HepG2 (cell line): ENCODE results near the gene SLC4A11. TPM values are rescaled to one million over a fixed set of nuclear protein-coding genes. Genes with fewer than 3 reads are reported as not detected.
A peak's percentile ranks its signal among the peaks of the same experiment; 100 is the strongest.

Source experiments
- ATAC-seq: fragments of 200-7000 bp; cut with Tn5 transposase; 3 replicates; pipeline ENCODE4 v1.9.1; 2020; ENCODE audit warnings: mild to moderate bottlenecking, moderate library complexity
- BruUV-seq: library from RNA; stranded (reverse); fragments of 400-500 nt; replicated peaks from 2 replicates; lab custom pipeline; 2021; lab: Mats Ljungman, UMichigan
- CTCF ChIA-PET: fragments of 300-600 bp; formaldehyde crosslinking; extraction: SDS; loops from one replicate; lab custom pipeline; 2021; ENCODE audit warnings: low total read pairs, inconsistent platforms, low intra/inter-chr PET ratio; lab: Yijun Ruan, JAX
- POLR2A ChIA-PET: fragments of 350-600 bp; sonication (Branson Sonifier 250); formaldehyde crosslinking; loops from one replicate; lab custom pipeline; 2020; ENCODE audit warnings: antibody characterized with exemption, inconsistent platforms; lab: Yijun Ruan, JAX
- DNase-seq: peaks from one replicate; pipeline ENCODE4 v3.0.0-alpha.2; 2015; ENCODE audit warnings: low spot score
- FAIRE-seq: peaks from 3 replicates; lab custom pipeline; 2011; peaks lifted over from hg19 to GRCh38; lab: Jason Lieb, UNC
- H2AFZ ChIP-seq: one replicate; pipeline ENCODE4 v1.6.1; 2011; ENCODE audit warnings: low read length, inconsistent platforms
- H3K27ac ChIP-seq: fragments of 300-600 bp; 3 replicates; pipeline ENCODE4 v1.8.0; 2011; ENCODE audit warnings: mixed run types, mild to moderate bottlenecking, mixed read lengths, low read length, inconsistent platforms; ENCODE audit not compliant: insufficient read depth; ENCODE audit errors: extremely low read length
- H3K27me3 ChIP-seq, 2 experiments: fragments of 200-600 bp in 1 of 2; 2 replicates in 1 of 2; 3 replicates in 1 of 2; pipeline versions ENCODE4 v1.6.0 to v1.8.0; 2011; ENCODE audit warnings: low read length in 2 of 2, mild to moderate bottlenecking in 2 of 2, moderate library complexity in 2 of 2, inconsistent platforms in 1 of 2; ENCODE audit not compliant: insufficient read depth in 2 of 2, control insufficient read depth in 1 of 2
- H3K36me3 ChIP-seq, 2 experiments: fragments of 200-600 bp in 1 of 2; replicated peaks in 1 of 2; 2 replicates in 1 of 2; 3 replicates in 1 of 2; pipeline versions ENCODE4 v1.5.1 to v1.8.0; 2011; ENCODE audit warnings: low read length in 2 of 2, inconsistent platforms in 1 of 2; ENCODE audit not compliant: insufficient read depth in 2 of 2, control insufficient read depth in 1 of 2
- H3K4me1 ChIP-seq: 2 replicates; pipeline ENCODE4 v1.5.1; 2012; ENCODE audit warnings: low read length, inconsistent platforms; ENCODE audit not compliant: insufficient read depth
- H3K4me2 ChIP-seq: 2 replicates; pipeline ENCODE4 v1.6.0; 2011; ENCODE audit warnings: low read depth, low read length, inconsistent platforms
- H3K4me3 ChIP-seq, 3 experiments: fragments of 200-600 bp in 1 of 3; sonication (generic), shearing (Covaris generic) in 1 of 3; replicated peaks in 1 of 3; 2 replicates each; pipeline ENCODE4 v1.5.1; 2011 to 2016; ENCODE audit warnings: low read length in 3 of 3, inconsistent platforms in 2 of 3, low read depth in 2 of 3, mild to moderate bottlenecking in 2 of 3, control low read depth in 1 of 3, mixed read lengths in 1 of 3; ENCODE audit not compliant: insufficient read depth in 1 of 3
- H3K79me2 ChIP-seq: one replicate; pipeline ENCODE4 v1.6.1; 2011; ENCODE audit warnings: low read length, inconsistent platforms; ENCODE audit not compliant: insufficient read depth
- H3K9ac ChIP-seq: 2 replicates; pipeline ENCODE4 v1.6.0; 2011; ENCODE audit warnings: mild to moderate bottlenecking, low read depth, low read length, inconsistent platforms; ENCODE audit not compliant: insufficient read depth
- H3K9me3 ChIP-seq: 2 replicates; pipeline ENCODE4 v1.5.1; 2012; ENCODE audit warnings: mild to moderate bottlenecking, low read length
- H4K20me1 ChIP-seq: 2 replicates; pipeline ENCODE4 v1.6.0; 2011; ENCODE audit warnings: inconsistent platforms, mild to moderate bottlenecking, low read length, moderate library complexity; ENCODE audit not compliant: insufficient read depth
- CAMTA2 ChIP-seq: sonication (generic); formaldehyde crosslinking; IDR thresholded peaks from 2 replicates; pipeline ENCODE4 v1.4.0; 2020; ENCODE audit warnings: mild to moderate bottlenecking, missing genetic modification reagents, borderline replicate concordance
- CC2D1A ChIP-seq: sonication (generic); formaldehyde crosslinking; IDR thresholded peaks from 2 replicates; pipeline ENCODE4 v1.8.1; 2023; ENCODE audit warnings: mild to moderate bottlenecking, missing genetic modification reagents
- FOSL1 ChIP-seq: sonication (generic); formaldehyde crosslinking; IDR thresholded peaks from 2 replicates; pipeline ENCODE4 v1.9.0; 2021; ENCODE audit warnings: missing genetic modification reagents, borderline replicate concordance
- FOSL2 ChIP-seq: sonication (generic); formaldehyde crosslinking; IDR thresholded peaks from 2 replicates; pipeline ENCODE4 v1.4.0; 2020; ENCODE audit warnings: missing genetic modification reagents
- NRL ChIP-seq: sonication (generic); formaldehyde crosslinking; IDR thresholded peaks from 2 replicates; pipeline ENCODE4 v1.5.0; 2020; ENCODE audit warnings: missing genetic modification reagents, mild to moderate bottlenecking, moderate library complexity, borderline replicate concordance
- PHF20 ChIP-seq: sonication (generic); formaldehyde crosslinking; IDR thresholded peaks from 2 replicates; pipeline ENCODE4 v1.5.0; 2020; ENCODE audit warnings: mild to moderate bottlenecking, missing genetic modification reagents
- SKI ChIP-seq: fragments of 450-650 bp; IDR thresholded peaks from one replicate; pipeline ENCODE4 v1.6.1; 2018; ENCODE audit warnings: mild to moderate bottlenecking; ENCODE audit not compliant: partially characterized antibody
- ZFP36 ChIP-seq: fragments of 150-350 bp; IDR thresholded peaks from 2 replicates; pipeline ENCODE4 v1.6.1; 2018; ENCODE audit warnings: borderline replicate concordance, low read length, low read depth; ENCODE audit not compliant: partially characterized antibody
- ZMYM3 ChIP-seq: sonication (generic); formaldehyde crosslinking; IDR thresholded peaks from 2 replicates; pipeline ENCODE4 v1.5.1; 2020; ENCODE audit warnings: mild to moderate bottlenecking, missing genetic modification reagents
- ZNF841 ChIP-seq: sonication (generic); formaldehyde crosslinking; IDR thresholded peaks from 2 replicates; pipeline ENCODE4 v1.8.1; 2023; ENCODE audit warnings: missing genetic modification reagents, borderline replicate concordance
- WGBS: methylation state at CpG from one replicate; pipeline ENCODE4 v1.1.6; 2017; ENCODE audit warnings: low lambda C conversion rate; 5-methylcytosine and 5-hydroxymethylcytosine counted together
- in situ Hi-C: cut with HindIII; loops from 2 replicates; pipeline ENCODE4 v1.10.0; 2017; ENCODE audit warnings: low pct_unique_long_range_greater_than_20kb; ENCODE audit not compliant: extremely low pct_ligation_motif_present
- intact Hi-C: fragments of 100-400 bp; cut with micrococcal nuclease; formaldehyde crosslinking; loops from one replicate; pipeline ENCODE4 v1.10.0; 2022; ENCODE audit not compliant: unreplicated experiment
- polyA plus RNA-seq, 8 experiments: library from polyadenylated mRNA; depleted of rRNA in 3 of 8; stranded (reverse) in 7 of 8; unstranded in 1 of 8; fragments of >200 nt; fragmentation: Illumina TruSeq in 4 of 8; extraction: Trizol in 4 of 8; gene quantifications; 2 replicates each; pipeline versions ENCODE4 v1.2.1 to v1.2.3, GENCODE V29; 2011 to 2016; ENCODE audit warnings: low read depth in 4 of 8, missing spikeins in 1 of 8, mixed read lengths in 1 of 8; ENCODE audit not compliant: insufficient read depth in 1 of 8
- total RNA-seq, 5 experiments: library from RNA; depleted of rRNA; stranded (reverse); fragments of >200 nt; fragmentation: Illumina TruSeq; extraction: Trizol; gene quantifications; 2 replicates each; pipeline ENCODE4 v1.2.3, GENCODE V29; 2016; ENCODE audit warnings: low read depth in 1 of 5
- TF ChIP-seq, protein P1 (sequence below): sonication (generic); formaldehyde crosslinking; IDR thresholded peaks from 2 replicates; pipeline ENCODE4 v1.4.0; 2020; ENCODE audit warnings: mild to moderate bottlenecking, missing genetic modification reagents
- TF ChIP-seq, protein P2 (sequence below): sonication (generic); formaldehyde crosslinking; IDR thresholded peaks from 2 replicates; pipeline ENCODE4 v1.9.0; 2022; ENCODE audit warnings: missing genetic modification reagents, mild to moderate bottlenecking, borderline replicate concordance
- TF ChIP-seq, protein P3 (sequence below): sonication (generic); formaldehyde crosslinking; IDR thresholded peaks from 2 replicates; pipeline ENCODE4 v1.4.0; 2020; ENCODE audit warnings: missing genetic modification reagents
- TF ChIP-seq, protein P4 (sequence below): sonication (generic); formaldehyde crosslinking; IDR thresholded peaks from 2 replicates; pipeline ENCODE4 v1.4.0; 2020; ENCODE audit warnings: mild to moderate bottlenecking, low read depth, missing genetic modification reagents

Gene SLC4A11
- total and polyA plus RNA-seq, 2 of the 13 experiments (the other 11 are each of a cell fraction or from before 2014, with no cell fraction given) = 3.9 to 27.0 TPM

DNA sequence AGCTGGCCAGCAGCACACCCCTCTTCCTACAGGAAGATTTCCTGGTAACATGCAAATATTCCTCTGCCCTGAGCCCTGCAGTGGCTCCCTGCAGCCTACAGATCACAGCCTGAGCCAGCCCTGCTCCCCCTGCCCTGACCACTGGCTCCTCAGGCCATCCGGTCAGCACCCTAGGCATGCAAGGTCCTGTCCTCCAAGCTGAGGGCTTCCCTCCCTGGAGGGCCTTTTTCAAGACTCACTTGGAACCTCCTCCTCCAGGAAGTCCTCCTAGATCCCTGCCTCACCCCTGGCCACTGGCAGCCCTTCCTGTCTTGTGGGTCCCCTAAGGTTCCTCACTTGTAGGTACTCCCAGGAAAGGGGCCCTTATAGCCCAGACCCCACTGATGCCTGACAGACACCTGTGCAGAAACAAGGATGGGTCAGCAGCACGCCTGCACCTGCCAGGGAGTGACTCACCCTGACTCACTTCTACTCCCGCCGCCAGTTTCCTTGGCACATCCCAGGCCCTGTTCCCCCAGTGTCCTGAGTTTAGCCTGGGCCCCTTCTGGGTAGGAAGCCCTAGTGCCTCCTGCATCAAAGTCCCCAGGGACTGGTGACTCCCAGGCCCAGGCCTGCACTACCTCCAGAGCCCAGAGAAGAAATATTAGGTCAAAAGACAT lies 3.2 kb downstream of the SLC4A11 start:
- intact Hi-C loops (no loop called here), in situ Hi-C loops (no loop called here)
- Histone ChIP-seq H3K27ac (no peak overlapping the region), H3K27me3 (peaks cover 4 to 33% of the 10 kb centered on the region in 2 experiments; a peak in 4 of 5 replicates), H3K4me1 (peaks cover 70% of the 10 kb centered on the region), H3K9ac (no peak overlapping the region; the same call in 1 of the 2 replicates), H3K4me2 (no peak overlapping the region), H2AFZ (no peak overlapping the region), H3K79me2 (no peaks in the 10 kb centered on the region), H3K36me3 (peaks cover 0 to 1% of the 10 kb centered on the region in 2 experiments; a peak in 3 of 5 replicates), H3K4me3 (no peak overlapping the region), H4K20me1 (no peaks in the 10 kb centered on the region), H3K9me3 (no peaks in the 10 kb centered on the region)
- no TSS peak for BruUV-seq
- WGBS = 81% methylated on average over 4 of the region's 4 CpGs
- CTCF ChIA-PET = no interaction called here
- ATAC-seq (no peak), DNase-seq (no peak), FAIRE-seq (no peak)
- POLR2A ChIA-PET = no interaction called here
- TF ChIP-seq ZFP36 (peak; percentile 82), FOSL2 (CRISPR knock-in tag) (peak; percentile 75), CAMTA2 (CRISPR knock-in tag) (no peak), FOSL1 (CRISPR knock-in tag) (0 out of 2 replicates have a peak, but pooled peaks have one; percentile 26), SKI (no peak), ZMYM3 (peak; percentile 77), CC2D1A (CRISPR knock-in tag) (no peak), NRL (no peak), PHF20 (CRISPR knock-in tag) (0 out of 2 replicates have a peak, but pooled peaks have one; percentile 2), ZNF841 (CRISPR knock-in tag) (no peak)
- TF ChIP-seq, protein P1, sequence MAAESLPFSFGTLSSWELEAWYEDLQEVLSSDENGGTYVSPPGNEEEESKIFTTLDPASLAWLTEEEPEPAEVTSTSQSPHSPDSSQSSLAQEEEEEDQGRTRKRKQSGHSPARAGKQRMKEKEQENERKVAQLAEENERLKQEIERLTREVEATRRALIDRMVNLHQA = no peak
- TF ChIP-seq, protein P2, sequence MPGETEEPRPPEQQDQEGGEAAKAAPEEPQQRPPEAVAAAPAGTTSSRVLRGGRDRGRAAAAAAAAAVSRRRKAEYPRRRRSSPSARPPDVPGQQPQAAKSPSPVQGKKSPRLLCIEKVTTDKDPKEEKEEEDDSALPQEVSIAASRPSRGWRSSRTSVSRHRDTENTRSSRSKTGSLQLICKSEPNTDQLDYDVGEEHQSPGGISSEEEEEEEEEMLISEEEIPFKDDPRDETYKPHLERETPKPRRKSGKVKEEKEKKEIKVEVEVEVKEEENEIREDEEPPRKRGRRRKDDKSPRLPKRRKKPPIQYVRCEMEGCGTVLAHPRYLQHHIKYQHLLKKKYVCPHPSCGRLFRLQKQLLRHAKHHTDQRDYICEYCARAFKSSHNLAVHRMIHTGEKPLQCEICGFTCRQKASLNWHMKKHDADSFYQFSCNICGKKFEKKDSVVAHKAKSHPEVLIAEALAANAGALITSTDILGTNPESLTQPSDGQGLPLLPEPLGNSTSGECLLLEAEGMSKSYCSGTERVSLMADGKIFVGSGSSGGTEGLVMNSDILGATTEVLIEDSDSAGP (CRISPR knock-in tag) = 0 out of 2 replicates have a peak, but pooled peaks have one; percentile 4
- TF ChIP-seq, protein P3, sequence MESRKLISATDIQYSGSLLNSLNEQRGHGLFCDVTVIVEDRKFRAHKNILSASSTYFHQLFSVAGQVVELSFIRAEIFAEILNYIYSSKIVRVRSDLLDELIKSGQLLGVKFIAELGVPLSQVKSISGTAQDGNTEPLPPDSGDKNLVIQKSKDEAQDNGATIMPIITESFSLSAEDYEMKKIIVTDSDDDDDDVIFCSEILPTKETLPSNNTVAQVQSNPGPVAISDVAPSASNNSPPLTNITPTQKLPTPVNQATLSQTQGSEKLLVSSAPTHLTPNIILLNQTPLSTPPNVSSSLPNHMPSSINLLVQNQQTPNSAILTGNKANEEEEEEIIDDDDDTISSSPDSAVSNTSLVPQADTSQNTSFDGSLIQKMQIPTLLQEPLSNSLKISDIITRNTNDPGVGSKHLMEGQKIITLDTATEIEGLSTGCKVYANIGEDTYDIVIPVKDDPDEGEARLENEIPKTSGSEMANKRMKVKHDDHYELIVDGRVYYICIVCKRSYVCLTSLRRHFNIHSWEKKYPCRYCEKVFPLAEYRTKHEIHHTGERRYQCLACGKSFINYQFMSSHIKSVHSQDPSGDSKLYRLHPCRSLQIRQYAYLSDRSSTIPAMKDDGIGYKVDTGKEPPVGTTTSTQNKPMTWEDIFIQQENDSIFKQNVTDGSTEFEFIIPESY (CRISPR knock-in tag) = peak; percentile 84; the same call in 1 of the 2 replicates
- TF ChIP-seq, protein P4, sequence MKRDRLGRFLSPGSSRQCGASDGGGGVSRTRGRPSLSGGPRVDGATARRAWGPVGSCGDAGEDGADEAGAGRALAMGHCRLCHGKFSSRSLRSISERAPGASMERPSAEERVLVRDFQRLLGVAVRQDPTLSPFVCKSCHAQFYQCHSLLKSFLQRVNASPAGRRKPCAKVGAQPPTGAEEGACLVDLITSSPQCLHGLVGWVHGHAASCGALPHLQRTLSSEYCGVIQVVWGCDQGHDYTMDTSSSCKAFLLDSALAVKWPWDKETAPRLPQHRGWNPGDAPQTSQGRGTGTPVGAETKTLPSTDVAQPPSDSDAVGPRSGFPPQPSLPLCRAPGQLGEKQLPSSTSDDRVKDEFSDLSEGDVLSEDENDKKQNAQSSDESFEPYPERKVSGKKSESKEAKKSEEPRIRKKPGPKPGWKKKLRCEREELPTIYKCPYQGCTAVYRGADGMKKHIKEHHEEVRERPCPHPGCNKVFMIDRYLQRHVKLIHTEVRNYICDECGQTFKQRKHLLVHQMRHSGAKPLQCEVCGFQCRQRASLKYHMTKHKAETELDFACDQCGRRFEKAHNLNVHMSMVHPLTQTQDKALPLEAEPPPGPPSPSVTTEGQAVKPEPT (CRISPR knock-in tag) = no peak
